ENCODE results near the gene DPYD. TPM values are rescaled to one million over a fixed set of nuclear protein-coding genes. Genes with fewer than 3 reads are reported as not detected.

Gene DPYD
- total RNA-seq, 1 donor from 2014 or later, result 37.5 TPM

GRCh38 chr1:97204468-97204867 lies 716.4 kb downstream of the DPYD start:
- DNase-seq (ENCODE audit: low read depth), result no peak

- no peak for DNase-seq (ENCODE audit: low read depth)
Measured at GRCh38 chr1:97202481-97203380, 718.1 kb downstream of the DPYD start.

GRCh38 chr1:97201641-97202040 lies 719.2 kb downstream of the DPYD start:
- no peak for DNase-seq (ENCODE audit: low read depth)

- DNase-seq (ENCODE audit: low read depth), result no peak
Measured at GRCh38 chr1:97200595-97200994, 720.2 kb downstream of the DPYD start.

- DNase-seq (ENCODE audit: low read depth), result no peak
Measured at GRCh38 chr1:97196825-97197516, 723.9 kb downstream of the DPYD start.

GRCh38 chr1:97192872-97193572 lies 727.8 kb downstream of the DPYD start:
- peak; percentile 91 for DNase-seq (ENCODE audit: low read depth)

- peak; percentile 83 for DNase-seq (ENCODE audit: low read depth)
Measured at GRCh38 chr1:97190326-97190725, 730.5 kb downstream of the DPYD start.

GRCh38 chr1:97186381-97186780 lies 734.5 kb downstream of the DPYD start:
- peak; percentile 10 for DNase-seq (ENCODE audit: low read depth)

- peak; percentile 61 for DNase-seq (ENCODE audit: low read depth)
Measured at GRCh38 chr1:97174039-97174704, 746.7 kb downstream of the DPYD start.

GRCh38 chr1:97170300-97170699 lies 750.5 kb downstream of the DPYD start:
- DNase-seq (ENCODE audit: low read depth), result no peak

GRCh38 chr1:97168056-97168455 lies 752.8 kb downstream of the DPYD start:
- DNase-seq (ENCODE audit: low read depth), result no peak

- no peak for DNase-seq (ENCODE audit: low read depth)
Measured at GRCh38 chr1:97167246-97167645, 753.6 kb downstream of the DPYD start.

- no peak for DNase-seq (ENCODE audit: low read depth)
Measured at GRCh38 chr1:97166626-97167025, 754.2 kb downstream of the DPYD start.

GRCh38 chr1:97164276-97164639 lies 756.6 kb downstream of the DPYD start:
- no peak for DNase-seq (ENCODE audit: low read depth)

GRCh38 chr1:97163591-97164275 lies 757.1 kb downstream of the DPYD start:
- no peak for DNase-seq (ENCODE audit: low read depth)

GRCh38 chr1:97160818-97161217 lies 760.0 kb downstream of the DPYD start:
- DNase-seq (ENCODE audit: low read depth), result peak; percentile 7

GRCh38 chr1:97159342-97159741 lies 761.5 kb downstream of the DPYD start:
- no peak for DNase-seq (ENCODE audit: low read depth)

GRCh38 chr1:97158691-97159096 lies 762.1 kb downstream of the DPYD start:
- DNase-seq (ENCODE audit: low read depth), result no peak

GRCh38 chr1:97157991-97158390 lies 762.8 kb downstream of the DPYD start:
- no peak for DNase-seq (ENCODE audit: low read depth)

- DNase-seq (ENCODE audit: low read depth), result no peak
Measured at GRCh38 chr1:97151651-97152050, 769.2 kb downstream of the DPYD start.

GRCh38 chr1:97145321-97145956 lies 775.4 kb downstream of the DPYD start:
- peak; percentile 87 for DNase-seq (ENCODE audit: low read depth)

Data from renal cortical epithelial cell (primary cell).